Measurements from ENCODE around the gene CCAR1.
A peak's percentile ranks its signal among the peaks of the same experiment; 100 is the strongest.
"Not testable (repeated sequence)": the region's sequence is repeated elsewhere in the genome, so short reads cannot be mapped to it uniquely, and the experiment has no call there.

Gene CCAR1, protein sequence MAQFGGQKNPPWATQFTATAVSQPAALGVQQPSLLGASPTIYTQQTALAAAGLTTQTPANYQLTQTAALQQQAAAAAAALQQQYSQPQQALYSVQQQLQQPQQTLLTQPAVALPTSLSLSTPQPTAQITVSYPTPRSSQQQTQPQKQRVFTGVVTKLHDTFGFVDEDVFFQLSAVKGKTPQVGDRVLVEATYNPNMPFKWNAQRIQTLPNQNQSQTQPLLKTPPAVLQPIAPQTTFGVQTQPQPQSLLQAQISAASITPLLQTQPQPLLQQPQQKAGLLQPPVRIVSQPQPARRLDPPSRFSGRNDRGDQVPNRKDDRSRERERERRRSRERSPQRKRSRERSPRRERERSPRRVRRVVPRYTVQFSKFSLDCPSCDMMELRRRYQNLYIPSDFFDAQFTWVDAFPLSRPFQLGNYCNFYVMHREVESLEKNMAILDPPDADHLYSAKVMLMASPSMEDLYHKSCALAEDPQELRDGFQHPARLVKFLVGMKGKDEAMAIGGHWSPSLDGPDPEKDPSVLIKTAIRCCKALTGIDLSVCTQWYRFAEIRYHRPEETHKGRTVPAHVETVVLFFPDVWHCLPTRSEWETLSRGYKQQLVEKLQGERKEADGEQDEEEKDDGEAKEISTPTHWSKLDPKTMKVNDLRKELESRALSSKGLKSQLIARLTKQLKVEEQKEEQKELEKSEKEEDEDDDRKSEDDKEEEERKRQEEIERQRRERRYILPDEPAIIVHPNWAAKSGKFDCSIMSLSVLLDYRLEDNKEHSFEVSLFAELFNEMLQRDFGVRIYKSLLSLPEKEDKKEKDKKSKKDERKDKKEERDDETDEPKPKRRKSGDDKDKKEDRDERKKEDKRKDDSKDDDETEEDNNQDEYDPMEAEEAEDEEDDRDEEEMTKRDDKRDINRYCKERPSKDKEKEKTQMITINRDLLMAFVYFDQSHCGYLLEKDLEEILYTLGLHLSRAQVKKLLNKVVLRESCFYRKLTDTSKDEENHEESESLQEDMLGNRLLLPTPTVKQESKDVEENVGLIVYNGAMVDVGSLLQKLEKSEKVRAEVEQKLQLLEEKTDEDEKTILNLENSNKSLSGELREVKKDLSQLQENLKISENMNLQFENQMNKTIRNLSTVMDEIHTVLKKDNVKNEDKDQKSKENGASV

DNA sequence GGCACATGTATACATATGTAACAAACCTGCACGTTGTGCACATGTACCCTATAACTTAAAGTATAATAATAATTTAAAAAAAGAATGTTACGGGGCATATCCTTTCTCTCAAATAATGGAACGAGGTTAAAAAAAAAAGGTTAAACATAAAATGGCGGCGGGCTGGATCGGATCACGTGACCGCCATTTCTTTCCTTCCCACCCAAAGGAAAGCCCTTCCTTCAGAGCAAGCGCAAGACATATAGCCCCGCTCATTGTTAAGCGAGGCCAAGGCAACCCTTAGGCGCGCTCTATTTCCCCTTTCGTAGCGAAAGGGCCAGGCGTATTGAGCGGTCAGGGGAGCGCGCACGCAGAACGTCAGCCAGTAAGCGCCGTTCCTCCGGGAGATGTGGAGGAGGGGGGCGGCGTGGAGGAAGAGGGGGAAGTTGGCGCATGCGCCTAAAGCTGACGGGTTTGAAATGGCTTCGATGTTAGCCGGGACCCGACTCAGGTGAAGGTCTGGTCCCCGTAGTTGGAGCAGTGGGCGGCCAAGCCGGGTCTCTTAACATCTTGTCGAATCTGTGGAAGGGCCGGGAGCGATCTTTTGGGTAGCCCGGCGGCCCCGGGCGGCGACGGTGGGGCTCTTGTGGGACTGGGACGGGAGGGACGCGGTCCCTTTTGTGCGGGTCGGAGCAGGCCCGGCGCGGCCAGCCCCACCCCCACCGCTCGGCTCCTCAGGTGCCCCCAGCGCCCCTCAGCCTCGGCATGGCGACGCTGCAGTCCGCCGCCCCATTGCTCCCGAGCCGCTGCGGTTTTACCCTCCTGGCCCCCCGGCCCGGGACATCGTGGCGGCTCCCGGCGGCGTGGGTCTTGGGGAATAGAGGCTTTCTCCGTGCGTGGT, at the start of gene CCAR1:
TSS of gene CCAR1 (plus strand) at position 447 of the 880 bp plus-strand sequence. CDS start 1,266 bp downstream, outside the sequence.
- DNase-seq (ENCODE audit: low read depth), result peak; percentile 99

DNA sequence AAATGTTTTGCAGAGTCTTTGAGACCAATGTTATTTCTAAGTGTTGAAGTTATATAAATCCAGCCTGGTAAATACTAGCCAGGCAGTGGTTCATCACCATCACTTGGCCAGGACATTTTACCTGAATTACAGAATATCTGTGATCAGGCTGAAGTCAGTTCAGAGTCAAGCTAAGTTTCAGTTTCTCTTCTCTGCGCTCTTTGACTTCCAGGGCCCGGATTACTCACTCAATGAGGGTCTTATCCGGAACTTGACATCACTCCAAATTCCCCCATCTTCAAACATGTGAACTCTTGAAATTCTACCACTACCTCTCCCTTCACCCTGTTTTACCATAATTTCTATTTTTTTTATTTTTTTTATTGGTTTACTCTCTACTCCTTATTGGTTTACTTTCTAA, 36.6 kb upstream of the CCAR1 start:
- DNase-seq (ENCODE audit: low read depth), result no peak

- no peak for DNase-seq (ENCODE audit: low read depth)
Measured at GRCh38 chr10:68696018-68696417, 25.0 kb upstream of the CCAR1 start.

GRCh38 chr10:68697106-68697505, 23.9 kb upstream of the CCAR1 start:
- no peak for DNase-seq (ENCODE audit: low read depth)

DNA sequence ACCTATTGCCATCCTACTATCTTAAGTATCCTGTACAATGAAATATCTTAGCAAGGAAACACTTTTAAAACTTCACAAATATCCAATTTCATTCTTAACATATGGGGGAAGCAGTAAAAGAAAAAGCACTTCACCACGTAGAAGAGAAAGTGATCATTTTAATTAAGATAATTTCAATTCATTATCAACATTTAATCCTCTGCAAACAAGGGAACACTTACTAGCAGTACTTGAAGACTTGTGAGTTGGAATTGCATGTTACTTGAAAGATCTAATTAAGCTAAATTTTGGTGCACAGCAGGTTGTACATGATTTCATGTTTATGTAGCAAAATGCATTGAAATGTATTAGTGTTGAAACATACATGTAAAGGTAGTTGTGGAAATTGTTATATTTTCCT, 20.8 kb upstream of the CCAR1 start:
- DNase-seq (ENCODE audit: low read depth), result no peak

DNA sequence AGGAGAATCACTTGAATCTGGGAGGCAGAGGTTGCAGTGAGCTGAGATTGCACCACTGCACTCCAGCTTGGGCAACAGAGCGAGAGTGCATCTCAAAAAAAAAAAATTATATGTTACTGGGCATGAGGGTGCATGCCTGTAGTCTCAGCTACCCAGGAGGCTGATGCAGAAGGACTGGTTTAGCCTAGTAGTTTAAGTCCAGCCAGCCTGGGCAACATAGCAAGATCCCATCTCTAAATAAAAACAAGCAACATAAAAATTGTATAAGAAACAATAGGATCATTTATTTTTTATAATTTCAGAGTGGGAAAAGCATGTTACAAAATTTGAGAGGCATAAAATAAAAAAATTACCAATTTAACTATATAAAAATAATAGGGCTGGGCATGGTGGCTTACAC, 15.5 kb upstream of the CCAR1 start:
- DNase-seq (ENCODE audit: low read depth), result no peak

GRCh38 chr10:68708987-68709386, 12.1 kb upstream of the CCAR1 start:
- not testable (repeated sequence) for DNase-seq (ENCODE audit: low read depth)

DNA sequence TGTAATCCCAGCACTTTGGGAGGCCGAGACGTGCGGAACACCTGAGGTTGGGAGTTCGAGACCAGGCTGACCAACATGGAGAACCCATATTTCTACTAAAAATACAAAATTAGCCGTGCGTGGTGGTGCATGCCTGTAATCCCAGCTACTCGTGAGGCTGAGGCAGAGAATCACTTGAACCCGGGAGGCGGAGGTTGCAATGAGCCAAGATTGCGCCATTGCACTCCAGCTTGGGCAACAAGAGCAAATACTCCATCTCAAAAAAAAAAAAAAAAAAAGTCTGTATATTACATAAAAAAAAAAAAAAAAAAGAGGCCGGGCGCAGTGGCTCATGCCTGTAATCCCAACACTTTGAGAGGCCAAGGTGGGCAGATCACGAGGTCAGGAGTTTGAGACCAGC, 8.0 kb upstream of the CCAR1 start:
- not testable (repeated sequence) for DNase-seq (ENCODE audit: low read depth)

- no peak for DNase-seq (ENCODE audit: low read depth)
Measured at GRCh38 chr10:68717435-68717834, 3.6 kb upstream of the CCAR1 start.

DNA sequence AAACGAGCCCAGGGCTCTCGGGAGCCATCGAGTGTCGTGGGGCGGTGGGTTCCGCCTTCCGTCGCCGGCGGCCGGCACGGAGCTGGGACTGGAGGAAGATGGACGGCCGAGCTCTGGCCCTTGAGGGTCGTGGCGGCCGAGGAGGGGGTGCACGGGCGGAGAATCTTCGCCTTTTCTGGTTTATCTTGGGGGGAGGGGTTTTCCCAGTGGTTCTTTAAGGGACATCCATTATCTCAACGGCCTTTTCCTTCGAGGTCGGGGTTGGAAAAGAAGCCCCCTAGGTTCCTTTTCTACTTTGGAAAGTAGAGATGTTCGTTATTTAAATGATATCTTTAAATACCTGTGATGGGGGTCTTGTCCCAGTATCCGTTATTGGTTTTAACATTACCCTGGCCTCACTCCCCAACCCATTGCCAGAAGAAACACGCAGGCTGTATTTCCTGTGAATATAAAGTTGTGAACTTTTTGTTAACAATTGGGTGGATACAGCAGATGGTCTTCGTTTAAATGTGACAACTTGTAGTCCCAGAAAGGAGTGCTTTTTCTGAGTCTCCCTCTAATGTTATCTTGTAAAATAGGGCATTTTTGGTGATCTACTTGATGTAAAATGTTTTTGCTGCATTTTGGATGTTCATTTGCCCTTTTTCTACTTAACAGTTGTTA, 765 bp downstream of the CCAR1 start:
- DNase-seq (ENCODE audit: low read depth), result no peak

DNA sequence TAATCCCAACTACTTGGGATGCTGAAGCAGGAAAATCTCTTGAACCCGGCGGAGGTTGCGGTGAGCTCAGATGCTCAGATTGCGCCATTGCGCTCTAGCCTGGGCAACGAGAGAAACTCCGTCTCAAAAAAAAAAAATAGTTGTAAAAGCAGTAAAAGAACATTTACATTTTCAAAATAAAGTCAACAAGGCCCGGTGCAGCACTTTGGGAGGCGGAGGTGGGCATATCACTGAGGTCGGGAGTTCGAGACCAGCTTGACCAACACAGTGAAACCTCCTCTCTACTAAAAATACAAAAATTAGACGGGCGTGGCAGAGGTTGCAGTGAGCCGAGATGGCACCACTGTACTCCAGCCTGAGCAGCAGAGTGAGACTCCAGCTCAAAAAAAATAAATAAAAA, 4.0 kb downstream of the CCAR1 start:
- DNase-seq (ENCODE audit: low read depth), result no peak

- DNase-seq (ENCODE audit: low read depth), result no peak
Measured at GRCh38 chr10:68727146-68727545, 6.1 kb downstream of the CCAR1 start.

- no peak for DNase-seq (ENCODE audit: low read depth)
Measured at GRCh38 chr10:68732651-68733050, 11.6 kb downstream of the CCAR1 start.

DNA sequence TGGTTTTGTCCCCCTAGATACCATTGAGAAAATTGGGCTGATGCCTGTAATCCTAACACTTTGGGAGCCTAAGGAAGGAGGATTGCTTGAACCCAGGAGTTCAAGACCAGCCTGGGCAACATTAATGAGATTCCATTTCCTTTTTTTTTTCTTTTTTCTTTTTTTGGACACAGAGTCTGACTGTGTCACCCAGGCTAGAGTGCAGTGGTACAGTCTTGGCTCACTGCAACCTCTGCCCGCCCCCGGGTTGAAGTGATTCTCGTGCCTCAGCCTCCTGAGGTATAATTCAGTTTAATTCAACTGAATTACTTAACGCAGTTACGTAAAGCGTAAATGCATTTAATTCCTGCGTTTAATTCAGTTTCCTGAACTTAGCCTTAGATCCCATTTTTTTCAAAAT, 13.3 kb downstream of the CCAR1 start:
- DNase-seq (ENCODE audit: low read depth), result no peak

DNA sequence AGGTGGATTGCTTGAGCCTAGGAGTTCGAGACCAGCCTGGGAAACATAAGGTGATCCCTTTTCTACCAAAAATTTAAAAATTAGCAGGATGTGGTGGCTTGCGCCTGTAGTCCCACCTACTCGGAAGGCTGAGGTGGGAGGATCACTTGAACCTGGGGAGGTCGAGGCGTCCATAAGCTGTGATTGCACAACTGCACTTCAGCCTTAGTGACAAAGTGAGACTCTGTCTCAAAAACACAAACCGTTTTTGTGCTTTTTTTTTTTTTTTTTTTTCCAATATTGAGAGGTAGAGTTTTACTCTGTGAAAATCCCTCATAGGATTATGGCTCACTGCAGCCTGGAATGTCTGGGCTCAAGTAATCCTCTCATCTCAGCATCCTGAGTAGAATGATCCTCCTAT, 14.1 kb downstream of the CCAR1 start:
- DNase-seq (ENCODE audit: low read depth), result no peak

DNA sequence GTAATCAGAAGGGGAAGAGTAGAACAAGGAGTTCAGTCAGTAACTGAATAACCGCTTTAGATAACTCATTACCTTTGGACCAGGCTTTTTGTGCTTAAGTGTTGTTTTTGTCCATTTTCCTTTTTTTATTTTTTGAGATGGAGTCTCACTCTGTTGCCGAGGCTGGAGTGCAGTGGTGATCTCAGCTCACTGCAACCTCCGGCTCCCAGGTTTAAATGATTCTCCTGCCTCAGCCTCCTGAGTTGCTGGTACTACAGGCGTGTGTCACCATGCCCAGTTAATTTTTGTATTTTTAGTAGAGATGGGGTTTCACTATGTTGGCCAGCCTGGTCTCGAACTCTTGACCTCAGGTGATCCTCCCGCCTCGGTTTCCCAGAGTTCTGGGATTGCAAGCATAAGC, 14.7 kb downstream of the CCAR1 start:
- not testable (repeated sequence) for DNase-seq (ENCODE audit: low read depth)

DNA sequence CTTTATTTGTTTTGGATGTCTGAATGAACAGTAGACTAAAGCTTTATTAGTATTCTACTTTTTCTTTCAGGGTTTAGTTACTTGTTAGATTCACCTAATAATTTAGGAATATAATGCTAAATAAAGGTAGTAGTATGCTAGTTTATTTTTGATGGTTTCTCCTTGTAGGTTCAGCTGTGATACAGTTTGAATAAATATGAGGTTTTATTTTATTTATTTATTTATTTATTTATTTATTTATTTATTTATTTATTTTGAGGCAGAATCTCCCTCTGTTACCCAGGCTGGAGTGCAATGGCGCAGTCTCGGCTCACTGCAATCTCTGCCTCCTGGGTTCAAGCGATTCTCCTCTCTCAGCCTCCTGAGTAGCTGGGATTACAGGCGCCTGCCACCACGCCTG, 19.6 kb downstream of the CCAR1 start:
- not testable (repeated sequence) for DNase-seq (ENCODE audit: low read depth)

DNA sequence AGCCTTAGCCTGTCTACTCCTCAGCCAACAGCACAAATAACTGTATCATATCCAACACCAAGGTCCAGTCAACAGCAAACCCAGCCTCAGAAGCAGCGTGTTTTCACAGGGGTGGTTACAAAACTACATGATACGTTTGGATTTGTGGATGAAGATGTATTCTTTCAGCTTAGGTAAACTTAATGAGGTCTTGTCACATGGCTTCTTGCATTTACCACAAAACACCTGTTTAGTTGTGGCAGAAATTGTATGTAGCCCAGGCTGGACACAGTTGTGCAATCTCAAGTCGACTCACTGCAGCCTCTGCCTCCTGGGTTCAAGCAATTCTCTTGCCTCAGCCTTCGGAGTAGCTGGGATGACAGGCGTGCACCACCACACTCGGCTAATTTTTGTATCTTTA, 21.4 kb downstream of the CCAR1 start:
- DNase-seq (ENCODE audit: low read depth), result no peak

DNA sequence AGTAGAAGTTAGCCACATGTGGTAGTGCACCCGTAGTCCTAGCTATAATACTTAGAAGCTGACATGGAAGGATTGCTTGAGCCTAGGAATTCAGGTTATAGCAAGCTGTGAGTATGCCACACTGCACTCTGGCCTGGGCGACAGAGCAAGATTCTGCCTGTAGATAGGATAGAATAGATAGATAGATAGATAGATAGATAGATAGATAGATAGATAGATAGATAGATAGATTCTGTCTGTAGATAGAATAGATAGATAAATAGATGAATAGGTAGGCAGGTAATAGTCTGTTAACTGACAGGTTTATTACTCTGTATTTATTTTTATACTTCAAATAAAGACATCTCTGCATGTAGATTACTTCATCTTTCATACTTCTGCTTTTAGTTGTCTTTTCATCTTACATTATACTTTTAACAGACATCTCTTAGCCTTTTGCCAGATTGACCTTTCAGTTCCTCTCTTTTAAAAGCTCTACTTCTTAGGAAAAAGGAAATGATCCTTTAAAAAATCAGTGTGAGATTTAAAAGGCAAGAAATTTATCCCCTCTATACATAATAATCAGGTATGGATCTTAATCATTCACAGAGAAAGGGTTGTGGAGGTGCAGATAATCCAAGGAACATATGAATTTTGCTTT, 31.8 kb downstream of the CCAR1 start:
- DNase-seq (ENCODE audit: low read depth), result no peak

DNA sequence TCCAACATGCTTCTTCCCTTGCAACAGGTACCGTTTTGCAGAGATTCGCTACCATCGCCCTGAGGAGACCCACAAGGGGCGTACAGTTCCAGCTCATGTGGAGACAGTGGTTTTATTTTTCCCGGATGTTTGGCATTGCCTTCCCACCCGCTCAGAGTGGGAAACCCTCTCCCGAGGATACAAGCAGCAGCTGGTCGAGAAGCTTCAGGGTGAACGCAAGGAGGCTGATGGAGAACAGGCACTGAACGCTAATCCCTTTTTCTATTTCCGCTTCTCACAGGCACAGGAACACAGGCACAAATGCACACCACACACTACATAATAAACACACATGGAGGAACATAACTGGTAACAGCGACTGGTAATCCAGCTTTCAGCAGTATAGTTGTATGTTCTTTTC, 35.2 kb downstream of the CCAR1 start:
- DNase-seq (ENCODE audit: low read depth), result no peak

GRCh38 chr10:68756766-68757165, 35.7 kb downstream of the CCAR1 start:
- no peak for DNase-seq (ENCODE audit: low read depth)

All from fibroblast of the conjunctiva (primary cell).